GM10248 (cell line): Measurements from ENCODE around the gene MRPL27.

ENCODE experiments used
- CTCF ChIA-PET: fragments of 300-600 bp; sonication (Branson Sonifier 250); formaldehyde crosslinking; extraction: SDS; loops from one replicate; lab custom pipeline; 2021; ENCODE audit warnings: antibody characterized with exemption; lab: Yijun Ruan, JAX
- POLR2A ChIA-PET: fragments of 350-650 bp; sonication (Branson Sonifier 250); formaldehyde crosslinking; extraction: SDS; loops from one replicate; lab custom pipeline; 2020; ENCODE audit warnings: antibody characterized with exemption; lab: Yijun Ruan, JAX
- DNase-seq: peaks from one replicate; pipeline ENCODE4 v3.0.0; 2012; ENCODE audit errors: extremely low spot score
- CTCF ChIP-seq: IDR thresholded peaks from 2 replicates; pipeline ENCODE4 v1.5.1; 2012; ENCODE audit warnings: mild to moderate bottlenecking, low read depth; ENCODE audit errors: extremely low read depth, missing control alignments, control extremely low read depth

Gene MRPL27

GRCh38 chr17:50326831-50327364 lies 46.1 kb downstream of the MRPL27 start:
- CTCF ChIA-PET = interaction anchor here (0.8 to 1.2 kb wide), 3 partner anchors 9 to 126 kb away, joined by 3 read pairs; partner anchors contain the start of gene COL1A1
- no peak for TF ChIP-seq CTCF
- peak; percentile 51 for DNase-seq
- POLR2A ChIA-PET = interaction anchor here (0.7 kb wide), 1 partner anchor 128 kb away, joined by 5 read pairs; no protein-coding TSS in a partner anchor

GRCh38 chr17:50325906-50326305 lies 47.1 kb downstream of the MRPL27 start:
- ChIA-PET POLR2A (no interaction called here), CTCF (interaction anchor here (0.9 to 1.2 kb wide), 3 partner anchors 9 to 125 kb away, joined by 3 to 4 read pairs (median 3); partner anchors contain the start of gene COL1A1)
- no peak for TF ChIP-seq CTCF
- no peak for DNase-seq

GRCh38 chr17:50323060-50323459 lies 49.9 kb downstream of the MRPL27 start:
- no peak for DNase-seq
- no peak for TF ChIP-seq CTCF
- CTCF ChIA-PET = interaction anchor here (1.0 to 2.3 kb wide), 4 partner anchors 9 to 123 kb away, joined by 3 to 5 read pairs (median 3); no protein-coding TSS in a partner anchor
- POLR2A ChIA-PET = no interaction called here

- CTCF ChIA-PET = interaction anchor here (1.1 to 2.3 kb wide), 3 partner anchors 9 to 122 kb away, joined by 3 to 5 read pairs (median 3); no protein-coding TSS in a partner anchor
These were observed 50.7 kb downstream of the MRPL27 start for GRCh38 chr17:50322271-50322670.

GRCh38 chr17:50319306-50320004 lies 53.5 kb downstream of the MRPL27 start:
- ChIA-PET CTCF (interaction anchor here (1.0 to 4.8 kb wide), 8 partner anchors 12 to 150 kb away, joined by 3 to 14 read pairs (median 5); partner anchors contain the start of gene COL1A1), POLR2A (no interaction called here)
- no peak for TF ChIP-seq CTCF
- DNase-seq = no peak

More at GRCh38 chr17:50322271-50322670, 50.7 kb downstream of the MRPL27 start:
- TF ChIP-seq CTCF = no peak
- no peak for DNase-seq
- POLR2A ChIA-PET = no interaction called here

GRCh38 chr17:50318501-50319285 lies 54.3 kb downstream of the MRPL27 start:
- ChIA-PET POLR2A (no interaction called here), CTCF (interaction anchor here (0.6 to 4.8 kb wide), 8 partner anchors 12 to 118 kb away, joined by 3 to 14 read pairs (median 5); partner anchors contain the start of gene COL1A1)
- no peak for TF ChIP-seq CTCF
- DNase-seq = no peak
